Stimulated activated CD4-positive, alpha-beta T cell treated with anti-CD3 and anti-CD28 coated beads, Interleukin-15, amount 100 ng/mL, for 1 hour (primary cell): ENCODE measurements around the gene LDHD.

Source experiments
- DNase-seq, 2 donors: peaks; one replicate each; pipeline ENCODE4 v3.0.0-alpha.2; 2020; ENCODE audit warnings: low read depth in 1 of 2, low spot score in 1 of 2

LDHD gene

GRCh38 chr16:75081179-75081859 is 35.3 kb downstream of the LDHD start:
- DNase-seq, result no peak

GRCh38 chr16:75080205-75081029 is 36.2 kb downstream of the LDHD start:
- DNase-seq, result no peak

- no peak for DNase-seq
Observed at GRCh38 chr16:75079346-75079926, 37.1 kb downstream of the LDHD start.

GRCh38 chr16:75078886-75079285 is 37.7 kb downstream of the LDHD start:
- no peak for DNase-seq

- DNase-seq, result no peak
Observed at GRCh38 chr16:75075688-75076268, 40.8 kb downstream of the LDHD start.

GRCh38 chr16:75074920-75075687 is 41.5 kb downstream of the LDHD start:
- DNase-seq, result peak; percentile 23 to 70

GRCh38 chr16:75074304-75074793 is 42.2 kb downstream of the LDHD start:
- no peak for DNase-seq

- no peak for DNase-seq
Observed at GRCh38 chr16:75073545-75074303, 42.9 kb downstream of the LDHD start.

GRCh38 chr16:75072239-75072947 is 44.2 kb downstream of the LDHD start:
- no peak for DNase-seq

GRCh38 chr16:75071621-75072020 is 45.0 kb downstream of the LDHD start:
- DNase-seq, result no peak

GRCh38 chr16:75070012-75070841 is 46.4 kb downstream of the LDHD start:
- DNase-seq, result no peak

GRCh38 chr16:75068085-75069031 is 48.2 kb downstream of the LDHD start:
- DNase-seq, result no peak

GRCh38 chr16:75066861-75067447 is 49.6 kb downstream of the LDHD start:
- no peak for DNase-seq

- no peak for DNase-seq
Observed at GRCh38 chr16:75065521-75066149, 50.9 kb downstream of the LDHD start.

GRCh38 chr16:75065149-75065505 is 51.5 kb downstream of the LDHD start:
- DNase-seq, result no peak

GRCh38 chr16:75064403-75065148 is 52.0 kb downstream of the LDHD start:
- no peak for DNase-seq
